22Rv1 (cell line): ENCODE data around the gene ABHD10.

Source experiments
- ZFX ChIP-seq: fragments of 450-650 bp; IDR thresholded peaks from 2 replicates; pipeline ENCODE4 v1.6.1; 2017; ENCODE audit warnings: antibody characterized with exemption, borderline replicate concordance
- TF ChIP-seq, protein P1 (sequence below): fragments of 450-650 bp; IDR thresholded peaks from 2 replicates; pipeline ENCODE4 v1.5.1; 2017; ENCODE audit warnings: mild to moderate bottlenecking

DNA sequence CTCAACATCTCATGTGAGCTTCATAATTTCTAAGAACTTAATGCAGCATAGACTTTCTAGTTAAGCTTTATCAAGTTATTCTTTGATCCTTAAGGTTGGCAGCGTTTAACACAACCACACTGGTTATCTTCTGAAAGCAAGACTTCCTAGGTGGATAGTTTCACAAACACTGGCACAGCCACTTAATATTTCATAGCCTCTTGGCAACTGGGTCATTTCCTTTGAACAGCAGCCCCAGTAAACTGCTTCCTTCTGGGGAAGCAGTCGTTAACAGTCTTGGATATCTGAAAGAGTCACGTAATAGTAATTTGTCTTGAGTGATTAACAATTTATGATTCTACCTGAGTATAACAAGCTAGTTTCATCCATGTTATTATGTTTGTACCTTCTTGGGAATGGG, 45.9 kb upstream of the ABHD10 start:
- TF ChIP-seq, protein P1, sequence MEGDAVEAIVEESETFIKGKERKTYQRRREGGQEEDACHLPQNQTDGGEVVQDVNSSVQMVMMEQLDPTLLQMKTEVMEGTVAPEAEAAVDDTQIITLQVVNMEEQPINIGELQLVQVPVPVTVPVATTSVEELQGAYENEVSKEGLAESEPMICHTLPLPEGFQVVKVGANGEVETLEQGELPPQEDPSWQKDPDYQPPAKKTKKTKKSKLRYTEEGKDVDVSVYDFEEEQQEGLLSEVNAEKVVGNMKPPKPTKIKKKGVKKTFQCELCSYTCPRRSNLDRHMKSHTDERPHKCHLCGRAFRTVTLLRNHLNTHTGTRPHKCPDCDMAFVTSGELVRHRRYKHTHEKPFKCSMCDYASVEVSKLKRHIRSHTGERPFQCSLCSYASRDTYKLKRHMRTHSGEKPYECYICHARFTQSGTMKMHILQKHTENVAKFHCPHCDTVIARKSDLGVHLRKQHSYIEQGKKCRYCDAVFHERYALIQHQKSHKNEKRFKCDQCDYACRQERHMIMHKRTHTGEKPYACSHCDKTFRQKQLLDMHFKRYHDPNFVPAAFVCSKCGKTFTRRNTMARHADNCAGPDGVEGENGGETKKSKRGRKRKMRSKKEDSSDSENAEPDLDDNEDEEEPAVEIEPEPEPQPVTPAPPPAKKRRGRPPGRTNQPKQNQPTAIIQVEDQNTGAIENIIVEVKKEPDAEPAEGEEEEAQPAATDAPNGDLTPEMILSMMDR = no peak
- TF ChIP-seq ZFX = no peak
